ENCODE results near the gene TMEM238. TPM values are rescaled to one million over a fixed set of nuclear protein-coding genes. Genes with fewer than 3 reads are reported as not detected.

Gene TMEM238
- total RNA-seq, 2 experiments from 2014 or later = 14.1 to 23.0 TPM

Other genes with a start within 250 kb of the TMEM238 start
- gene TNNT1, start 235.1 kb downstream of the TMEM238 start, total RNA-seq = 1 to 10 TPM in 1 of 2 experiments, under 1 TPM in 1; 0.41 to 1.0 TPM
- not detected for gene TNNI3, start 226.6 kb downstream of the TMEM238 start, total RNA-seq
- under 1 TPM in 1 of 2 experiments, not detected in 1; 0.35 TPM for gene DNAAF3, start 217.7 kb downstream of the TMEM238 start, total RNA-seq
- gene SYT5, start 204.0 kb downstream of the TMEM238 start, total RNA-seq = not detected
- gene PTPRH, start 174.8 kb downstream of the TMEM238 start, total RNA-seq = not detected
- 10 to 100 TPM; 10.4 to 16.0 TPM for gene TMEM86B, start 155.5 kb downstream of the TMEM238 start, total RNA-seq
- gene PPP6R1, start 125.3 kb downstream of the TMEM238 start, total RNA-seq = 100 to 1,000 TPM; 263 to 291 TPM
- gene HSPBP1, start 104.2 kb downstream of the TMEM238 start, total RNA-seq = 10 to 100 TPM; 35.0 to 38.2 TPM
- 1 to 10 TPM; 6.9 to 9.1 TPM for gene BRSK1, start 100.3 kb downstream of the TMEM238 start, total RNA-seq
- gene TMEM150B, start 59.0 kb downstream of the TMEM238 start, total RNA-seq = 1 to 10 TPM; 1.2 to 2.4 TPM
- 10 to 100 TPM; 26.4 to 35.3 TPM for gene KMT5C, start 44.4 kb downstream of the TMEM238 start, total RNA-seq
- gene COX6B2, start 29.6 kb downstream of the TMEM238 start, total RNA-seq = 1 to 10 TPM in 1 of 2 experiments, under 1 TPM in 1; 0.19 to 2.0 TPM
- not detected for gene GARIN5B, start 21.0 kb downstream of the TMEM238 start, total RNA-seq
- gene IL11, start 13.8 kb downstream of the TMEM238 start, total RNA-seq = under 1 TPM; 0.50 to 0.68 TPM
- not detected for gene TMEM190, start 7.5 kb downstream of the TMEM238 start, total RNA-seq
- gene RPL28, start 1.6 kb upstream of the TMEM238 start, total RNA-seq = 1,000 to 10,000 TPM; 2,244 to 2,759 TPM
- gene UBE2S, start 23.5 kb upstream of the TMEM238 start, total RNA-seq = 100 to 1,000 TPM; 311 to 421 TPM
- not detected for gene SHISA7, start 59.0 kb upstream of the TMEM238 start, total RNA-seq
- gene ISOC2, start 77.3 kb upstream of the TMEM238 start, total RNA-seq = 10 to 100 TPM; 28.2 to 35.7 TPM
- not detected for gene C19orf85, start 80.5 kb upstream of the TMEM238 start, total RNA-seq
- gene ZNF628, start 92.3 kb upstream of the TMEM238 start, total RNA-seq = 1 to 10 TPM; 8.8 to 8.9 TPM
- gene NAT14, start 100.9 kb upstream of the TMEM238 start, total RNA-seq = 10 to 100 TPM; 14.6 to 23.2 TPM
- under 1 TPM; 0.68 to 0.79 TPM for gene SSC5D, start 104.1 kb upstream of the TMEM238 start, total RNA-seq
- not detected for gene SBK2, start 152.8 kb upstream of the TMEM238 start, total RNA-seq
- not detected for gene SBK3, start 161.3 kb upstream of the TMEM238 start, total RNA-seq
- 1 to 10 TPM; 5.6 to 7.5 TPM for gene ZNF579, start 196.6 kb upstream of the TMEM238 start, total RNA-seq
- 10 to 100 TPM; 13.0 to 15.7 TPM for gene FIZ1, start 215.2 kb upstream of the TMEM238 start, total RNA-seq
- 10 to 100 TPM; 26.5 to 30.2 TPM for gene ZNF524, start 216.0 kb upstream of the TMEM238 start, total RNA-seq
- 10 to 100 TPM; 14.4 to 16.7 TPM for gene ZNF865, start 221.4 kb upstream of the TMEM238 start, total RNA-seq
- gene ZNF784, start 240.3 kb upstream of the TMEM238 start, total RNA-seq = 1 to 10 TPM; 5.1 to 7.3 TPM

All from activated CD8-positive, alpha-beta memory T cell treated with anti-CD3 and anti-CD28 coated beads, Interleukin-2, amount 10 ng/mL, durations not matched to agents 7 days and 5 days (primary cell).